T-cell (primary cell): ENCODE measurements around the gene GREB1. TPM values are rescaled to one million over a fixed set of nuclear protein-coding genes. Genes with fewer than 3 reads are reported as not detected.

Source experiments
- ATAC-seq, 4 experiments: fragments of 200-7000 bp in 3 of 4; fragments of 150-1000 bp in 1 of 4; cut with Tn5 transposase; replicated peaks in 1 of 4; 1 replicate in 3 of 4; 2 replicates in 1 of 4; pipeline ENCODE4 v1.10.0; 2021; ENCODE audit warnings: moderate library complexity in 3 of 4, mild to moderate bottlenecking in 2 of 4, moderate number of reproducible peaks in 1 of 4
- CTCF ChIA-PET, 2 donors: fragments of 300-600 bp; sonication (Branson Sonifier 250); formaldehyde crosslinking; loops; one replicate each; lab custom pipeline; 2022; ENCODE audit warnings: antibody characterized with exemption in 2 of 2; lab: Charles Lee
- POLR2A ChIA-PET, 2 donors: fragments of 300-600 bp; sonication (Branson Sonifier 250); formaldehyde crosslinking; loops; one replicate each; lab custom pipeline; 2022; ENCODE audit warnings: antibody characterized with exemption in 2 of 2; lab: Charles Lee
- DNase-seq, 35 experiments: peaks; one replicate each; pipeline versions ENCODE4 v3.0.0 to v3.0.0-alpha.2; 2013 to 2023
- H3K27ac ChIP-seq: one replicate; pipeline ENCODE4 v1.5.1; 2013; ENCODE audit warnings: low read length
- H3K27me3 ChIP-seq, 2 experiments: replicated peaks in 1 of 2; 1 replicate in 1 of 2; 2 replicates in 1 of 2; pipeline versions ENCODE4 v1.6.1 to v1.7.0; 2013; ENCODE audit warnings: low read length in 1 of 2, mixed read lengths in 1 of 2; ENCODE audit not compliant: control insufficient read depth in 2 of 2, insufficient read depth in 2 of 2; ENCODE audit errors: extremely low read depth in 1 of 2
- H3K36me3 ChIP-seq, 2 donors: 1 replicate in 1 of 2; 2 replicates in 1 of 2; pipeline versions ENCODE4 v1.6.1 to v1.7.0; 2013; ENCODE audit warnings: low read length in 1 of 2; ENCODE audit not compliant: control insufficient read depth in 2 of 2, insufficient read depth in 1 of 2; ENCODE audit errors: extremely low read depth in 1 of 2
- H3K4me1 ChIP-seq, 2 experiments: 1 replicate in 1 of 2; 2 replicates in 1 of 2; pipeline versions ENCODE4 v1.6.1 to v1.7.0; 2013; ENCODE audit warnings: low read length in 2 of 2, mixed read lengths in 1 of 2; ENCODE audit not compliant: insufficient read depth in 2 of 2, control insufficient read depth in 1 of 2; ENCODE audit errors: extremely low read depth in 1 of 2
- H3K4me3 ChIP-seq, 2 donors: 1 replicate in 1 of 2; 2 replicates in 1 of 2; pipeline versions ENCODE4 v1.5.1 to v1.7.0; 2013; ENCODE audit warnings: mild to moderate bottlenecking in 2 of 2, low read length in 1 of 2, moderate library complexity in 1 of 2; ENCODE audit not compliant: control insufficient read depth in 1 of 2; ENCODE audit errors: extremely low read depth in 1 of 2
- H3K9me3 ChIP-seq: 2 replicates; pipeline ENCODE4 v1.7.0; 2013
- H3K27ac Mint-ChIP-seq, 2 donors: one replicate each; pipeline ENCODE4 v1.8.0; 2020 to 2021; ENCODE audit warnings: mild to moderate bottlenecking in 2 of 2, mixed read lengths in 2 of 2
- H3K27me3 Mint-ChIP-seq, 2 donors: one replicate each; pipeline ENCODE4 v1.8.0; 2021 to 2022; ENCODE audit warnings: mixed read lengths in 2 of 2
- H3K36me3 Mint-ChIP-seq: one replicate; pipeline ENCODE4 v1.8.0; 2021; ENCODE audit warnings: mixed read lengths
- H3K4me1 Mint-ChIP-seq, 3 donors: one replicate each; pipeline ENCODE4 v1.8.0; 2020 to 2022; ENCODE audit warnings: mixed read lengths in 3 of 3, mild to moderate bottlenecking in 1 of 3
- H3K4me3 Mint-ChIP-seq, 3 donors: one replicate each; pipeline ENCODE4 v1.8.0; 2020 to 2022; ENCODE audit warnings: mild to moderate bottlenecking in 3 of 3, mixed read lengths in 3 of 3, moderate library complexity in 3 of 3
- H3K9me3 Mint-ChIP-seq, 3 donors: one replicate each; pipeline ENCODE4 v1.8.0; 2020 to 2022; ENCODE audit warnings: mixed read lengths in 3 of 3
- WGBS: methylation state at CpG from one replicate; pipeline ENCODE4 v1.1.5; 2013; ENCODE audit warnings: missing lambda C conversion rate; ENCODE audit not compliant: insufficient coverage; 5-methylcytosine and 5-hydroxymethylcytosine counted together
- total RNA-seq, 35 experiments: library from RNA in 6 of 35; stranded (reverse) in 6 of 35; fragments of 120-200 nt in 1 of 35; gene quantifications; one replicate each; pipeline versions ENCODE4 v1.2.1 to v1.2.4 and lab custom pipeline; 2013 to 2026

GREB1 gene
- total RNA-seq, 5 donors from 2014 or later (not counting 1 experiment from before 2014, with no cell fraction given): 0.23 to 1.2 (median 0.63) TPM

- no peak overlapping the region for H3K27ac ChIP-seq
- no peaks in the 10 kb centered on the region for H3K9me3 ChIP-seq
- Mint-ChIP-seq H3K4me1 (no peaks in the 10 kb centered on the region), H3K9me3 (peaks cover 0 to 4% (median 0%) of the 10 kb centered on the region in 3 donors), H3K4me3 (no peak overlapping the region), H3K27ac (no peak overlapping the region), H3K27me3 (peaks cover 30 to 31% of the 10 kb centered on the region in 2 donors), H3K36me3 (no peaks in the 10 kb centered on the region)
- ATAC-seq: no peak
- 95% methylated on average over 6 of the region's 7 CpGs for WGBS
- H3K4me1 ChIP-seq: no peaks in the 10 kb centered on the region
- H3K27me3 ChIP-seq: peaks cover 0 to 8% of the 10 kb centered on the region in 2 experiments
- H3K4me3 ChIP-seq: no peak overlapping the region
- POLR2A ChIA-PET: interaction anchor here in 1 of 2 donors (0.7 kb wide), 1 partner anchor 809 kb away, joined by 5 read pairs; no protein-coding TSS in a partner anchor
- H3K36me3 ChIP-seq: no peaks in the 10 kb centered on the region
- no peak for DNase-seq
- CTCF ChIA-PET: no interaction called here
Observed at GRCh38 chr2:11525762-11526161, 8.1 kb upstream of the GREB1 start.

DNA sequence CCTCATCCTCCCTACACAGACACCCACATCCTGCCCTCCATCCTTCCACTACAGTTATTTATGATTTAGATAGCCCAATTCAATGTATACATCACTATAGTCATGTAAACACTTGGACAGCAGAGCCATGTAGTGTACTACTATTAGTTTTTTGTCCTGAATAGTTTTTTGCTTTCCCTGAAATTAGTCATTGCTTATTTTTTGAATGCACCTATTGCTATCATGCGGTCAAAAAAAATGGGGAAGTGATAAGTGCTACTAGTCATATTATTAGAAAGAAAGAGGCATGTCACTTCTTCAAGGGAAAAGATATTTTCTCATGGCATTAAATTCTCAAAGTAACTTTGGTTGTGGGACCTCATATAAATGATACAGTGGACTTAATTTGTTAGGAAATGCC lies 6.8 kb upstream of the GREB1 start:
- peaks cover 0 to 13% of the 10 kb centered on the region in 2 experiments for H3K27me3 ChIP-seq
- no peak overlapping the region for H3K4me3 ChIP-seq
- no peaks in the 10 kb centered on the region for H3K4me1 ChIP-seq
- peaks cover 29 to 34% of the 10 kb centered on the region in 2 donors for H3K27me3 Mint-ChIP-seq
- DNase-seq (no peak), ATAC-seq (no peak)
- H3K9me3 Mint-ChIP-seq: peaks cover 0 to 4% (median 0%) of the 10 kb centered on the region in 3 donors
- no peak overlapping the region for H3K27ac Mint-ChIP-seq
- POLR2A ChIA-PET: no interaction called here
- no peaks in the 10 kb centered on the region for H3K36me3 Mint-ChIP-seq
- no peaks in the 10 kb centered on the region for H3K4me1 Mint-ChIP-seq
- no peaks in the 10 kb centered on the region for H3K9me3 ChIP-seq
- WGBS: no CpG with 5 or more reads among the region's 1 CpG
- H3K36me3 ChIP-seq: no peaks in the 10 kb centered on the region
- H3K27ac ChIP-seq: no peak overlapping the region
- no peak overlapping the region for H3K4me3 Mint-ChIP-seq
- CTCF ChIA-PET: no interaction called here

GRCh38 chr2:11528228-11528627 lies 5.6 kb upstream of the GREB1 start:
- H3K36me3 ChIP-seq: no peaks in the 10 kb centered on the region
- Mint-ChIP-seq H3K9me3 (peaks cover 0 to 4% (median 0%) of the 10 kb centered on the region in 3 donors), H3K27me3 (peaks cover 30 to 34% of the 10 kb centered on the region in 2 donors), H3K27ac (no peak overlapping the region), H3K36me3 (no peaks in the 10 kb centered on the region), H3K4me3 (no peak overlapping the region), H3K4me1 (no peaks in the 10 kb centered on the region)
- no peak overlapping the region for H3K27ac ChIP-seq
- WGBS: no CpG with 5 or more reads among the region's 3 CpGs
- DNase-seq (no peak), ATAC-seq (no peak)
- H3K27me3 ChIP-seq: peaks cover 0 to 13% of the 10 kb centered on the region in 2 experiments
- ChIA-PET POLR2A (no interaction called here), CTCF (no interaction called here)
- H3K4me1 ChIP-seq: no peaks in the 10 kb centered on the region
- no peaks in the 10 kb centered on the region for H3K9me3 ChIP-seq
- no peak overlapping the region for H3K4me3 ChIP-seq

DNA sequence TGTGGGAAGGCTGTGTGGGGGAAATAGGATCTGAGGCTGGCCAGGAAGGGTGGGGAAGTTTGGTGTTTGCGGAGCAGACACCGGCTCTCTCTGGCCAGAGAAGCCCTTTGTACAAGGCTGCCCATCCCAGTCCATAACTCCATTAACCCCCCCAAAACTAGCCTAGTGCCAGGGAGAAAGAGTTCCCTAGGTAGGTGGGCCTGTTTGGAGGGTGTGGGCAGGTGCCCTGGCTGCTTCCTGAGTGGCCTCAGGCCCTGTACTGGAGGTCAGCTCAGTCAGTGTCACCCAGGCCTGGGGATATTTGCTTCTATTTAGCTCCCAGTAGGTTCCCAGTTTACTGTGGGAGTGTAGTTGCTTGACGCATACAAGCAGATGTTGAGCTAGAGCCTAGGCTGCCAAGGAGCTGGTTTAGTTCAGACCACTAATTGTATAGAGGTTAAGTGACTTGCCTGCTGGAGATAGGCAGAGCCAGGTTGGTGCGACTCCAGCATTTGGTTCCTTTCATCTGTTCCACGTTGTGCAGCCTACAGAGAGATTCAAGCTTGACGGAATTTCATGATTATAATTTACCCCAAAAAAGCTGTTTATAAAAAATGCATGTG lies 2.9 kb upstream of the GREB1 start:
- Mint-ChIP-seq H3K4me3 (no peak overlapping the region), H3K36me3 (no peaks in the 10 kb centered on the region), H3K27ac (no peak overlapping the region), H3K9me3 (peaks cover 0 to 4% (median 0%) of the 10 kb centered on the region in 3 donors), H3K27me3 (peaks cover 33 to 40% of the 10 kb centered on the region in 2 donors), H3K4me1 (no peaks in the 10 kb centered on the region)
- H3K27ac ChIP-seq: no peak overlapping the region
- DNase-seq (no peak), ATAC-seq (no peak)
- ChIA-PET POLR2A (no interaction called here), CTCF (no interaction called here)
- H3K4me3 ChIP-seq: no peak overlapping the region
- H3K36me3 ChIP-seq: no peaks in the 10 kb centered on the region
- H3K27me3 ChIP-seq: peaks cover 1 to 18% of the 10 kb centered on the region in 2 experiments
- WGBS: 100% methylated on average over 1 of the region's 6 CpGs
- H3K4me1 ChIP-seq: no peaks in the 10 kb centered on the region
- H3K9me3 ChIP-seq: no peaks in the 10 kb centered on the region

DNA sequence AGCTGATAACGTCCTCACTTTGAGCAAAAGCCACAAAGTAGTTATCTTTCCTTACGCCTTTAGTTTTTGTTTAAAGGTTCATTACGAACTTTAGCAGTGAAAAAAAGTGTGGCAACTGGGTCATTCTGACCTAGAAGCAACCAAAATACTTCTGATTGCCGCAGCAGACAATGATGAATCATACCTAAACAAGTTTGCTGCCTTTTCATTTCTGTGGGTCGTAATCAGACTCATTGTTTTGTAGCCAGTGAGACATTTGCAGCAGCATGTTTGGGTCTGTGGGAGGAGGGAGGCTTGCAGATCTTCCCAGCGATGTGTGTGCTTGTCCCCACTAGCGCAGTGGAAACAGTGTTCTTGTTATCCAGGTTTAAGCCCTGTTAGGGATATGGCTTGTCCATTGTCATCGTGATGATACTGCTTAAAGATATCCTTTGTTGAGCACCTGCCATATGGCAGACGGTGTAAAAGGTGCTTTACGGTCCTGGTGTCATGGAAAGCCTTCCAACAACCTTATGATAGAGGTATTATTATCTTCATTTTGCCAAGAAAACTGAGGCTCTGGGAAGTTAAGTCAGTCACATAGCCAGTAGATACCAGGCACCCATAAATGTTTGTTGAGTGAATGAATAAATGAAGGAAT lies 1.3 kb upstream of the GREB1 start:
- H3K36me3 Mint-ChIP-seq: no peaks in the 10 kb centered on the region
- CTCF ChIA-PET: interaction anchor here in 1 of 2 donors (0.5 kb wide), 1 partner anchor 1552 kb away, joined by 3 read pairs; no protein-coding TSS in a partner anchor
- DNase-seq (no peak), ATAC-seq (no peak)
- peaks cover 26 to 38% of the 10 kb centered on the region in 2 donors for H3K27me3 Mint-ChIP-seq
- no peaks in the 10 kb centered on the region for H3K4me1 ChIP-seq
- H3K27me3 ChIP-seq: peaks cover 3 to 20% of the 10 kb centered on the region in 2 experiments
- H3K27ac Mint-ChIP-seq: no peak overlapping the region
- no peak overlapping the region for H3K4me3 Mint-ChIP-seq
- H3K9me3 Mint-ChIP-seq: no peaks in the 10 kb centered on the region
- WGBS: 64% methylated on average over 5 of the region's 10 CpGs
- no peaks in the 10 kb centered on the region for H3K9me3 ChIP-seq
- H3K4me3 ChIP-seq: no peak overlapping the region
- H3K27ac ChIP-seq: no peak overlapping the region
- H3K4me1 Mint-ChIP-seq: no peaks in the 10 kb centered on the region
- POLR2A ChIA-PET: no interaction called here
- no peaks in the 10 kb centered on the region for H3K36me3 ChIP-seq

DNA sequence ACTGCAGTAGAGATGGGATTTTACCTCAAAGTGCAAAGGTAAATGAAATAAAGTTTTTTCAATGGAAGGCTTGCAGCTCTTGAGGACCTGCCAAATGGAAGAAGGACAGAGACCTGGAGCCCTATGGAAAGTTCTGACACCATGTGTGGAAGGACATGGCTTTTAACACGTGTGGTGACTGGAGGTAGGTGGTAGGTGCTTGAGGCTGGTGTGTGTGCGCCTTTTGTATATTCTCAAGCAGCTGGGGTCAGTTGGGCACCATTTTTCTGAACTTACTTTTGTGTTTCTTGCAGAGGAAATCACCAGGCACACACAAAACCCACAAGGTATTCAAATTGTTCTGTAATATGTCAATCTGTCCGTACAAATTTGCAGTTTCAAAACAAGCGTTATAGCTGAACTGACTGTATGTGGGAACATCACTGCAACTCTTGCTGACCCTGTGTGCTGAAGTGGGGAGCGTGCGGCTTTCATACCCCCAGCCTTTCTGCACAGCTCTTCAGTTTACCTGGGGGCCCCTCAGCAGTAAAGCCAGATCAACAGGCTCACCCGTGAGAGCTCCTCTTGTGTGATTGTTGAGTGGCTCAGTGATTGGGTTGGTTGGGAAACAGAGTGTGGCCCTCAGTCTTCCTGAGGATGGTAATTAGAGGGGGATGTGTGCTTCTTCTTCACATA lies 363 bp downstream of the GREB1 start:
- Mint-ChIP-seq H3K9me3 (no peaks in the 10 kb centered on the region), H3K36me3 (no peaks in the 10 kb centered on the region), H3K4me3 (no peak overlapping the region), H3K4me1 (no peaks in the 10 kb centered on the region), H3K27me3 (peaks cover 17 to 31% of the 10 kb centered on the region in 2 donors), H3K27ac (no peak overlapping the region)
- no peaks in the 10 kb centered on the region for H3K36me3 ChIP-seq
- CTCF ChIA-PET: interaction anchor here in 1 of 2 donors (0.7 kb wide), 1 partner anchor 253 kb away, joined by 3 read pairs; no protein-coding TSS in a partner anchor
- POLR2A ChIA-PET: no interaction called here
- DNase-seq (no peak), ATAC-seq (no peak)
- H3K27me3 ChIP-seq: peaks cover 3 to 27% of the 10 kb centered on the region in 2 experiments
- WGBS: 43% methylated on average over 3 of the region's 7 CpGs
- H3K27ac ChIP-seq: no peak overlapping the region
- no peaks in the 10 kb centered on the region for H3K4me1 ChIP-seq
- no peak overlapping the region for H3K4me3 ChIP-seq
- H3K9me3 ChIP-seq: no peaks in the 10 kb centered on the region
